HepG2 (cell line): ENCODE data around the gene HDAC4.

ENCODE experiments used
- EHMT2 ChIP-seq: fragments of 200-600 bp; sonication (generic); IDR thresholded peaks from 2 replicates; pipeline ENCODE4 v1.7.0; 2017; ENCODE audit warnings: antibody characterized with exemption, low read depth, low read length, borderline replicate concordance
- ELF4 ChIP-seq: sonication (generic); formaldehyde crosslinking; IDR thresholded peaks from 2 replicates; pipeline ENCODE4 v1.5.0; 2020; ENCODE audit warnings: missing genetic modification reagents, mild to moderate bottlenecking, moderate library complexity, borderline replicate concordance
- ESRRA ChIP-seq: sonication (generic); formaldehyde crosslinking; IDR thresholded peaks from 2 replicates; pipeline ENCODE4 v1.5.1; 2020; ENCODE audit warnings: mild to moderate bottlenecking, low read depth, missing genetic modification reagents
- POLR2A ChIP-seq, 2 experiments: IDR thresholded peaks; 2 replicates each; pipeline ENCODE4 v1.6.1; 2011; ENCODE audit warnings: low read depth in 2 of 2, low read length in 2 of 2, mild to moderate bottlenecking in 1 of 2, moderate library complexity in 1 of 2; ENCODE audit not compliant: insufficient read depth in 1 of 2
- SIN3A ChIP-seq: IDR thresholded peaks from 2 replicates; pipeline ENCODE4 v1.6.1; 2011; ENCODE audit warnings: low read depth, mild to moderate bottlenecking, control low read depth, low read length, borderline replicate concordance
- SP2 ChIP-seq: sonication (generic); formaldehyde crosslinking; IDR thresholded peaks from 2 replicates; pipeline ENCODE4 v1.5.1; 2020; ENCODE audit warnings: mild to moderate bottlenecking, missing genetic modification reagents
- TBP ChIP-seq: sonication (generic); formaldehyde crosslinking; IDR thresholded peaks from 2 replicates; pipeline ENCODE4 v1.5.0; 2020; ENCODE audit warnings: missing genetic modification reagents
- USF2 ChIP-seq, 2 experiments: sonication (generic) in 1 of 2; formaldehyde crosslinking in 1 of 2; IDR thresholded peaks; 2 replicates each; pipeline versions ENCODE4 v1.5.1 to v1.6.1; 2011 to 2020; ENCODE audit warnings: borderline replicate concordance in 1 of 2, low read depth in 1 of 2, low read length in 1 of 2, mild to moderate bottlenecking in 1 of 2, missing genetic modification reagents in 1 of 2, moderate library complexity in 1 of 2
- ZC3H13 ChIP-seq: sonication (generic); formaldehyde crosslinking; IDR thresholded peaks from 2 replicates; pipeline ENCODE4 v1.8.1; 2023; ENCODE audit warnings: mild to moderate bottlenecking, missing genetic modification reagents, moderate library complexity
- ZNF143 ChIP-seq: sonication (generic); formaldehyde crosslinking; IDR thresholded peaks from 2 replicates; pipeline ENCODE4 v1.4.0; 2020; ENCODE audit warnings: missing genetic modification reagents
- ZNF775 ChIP-seq: sonication (generic); formaldehyde crosslinking; IDR thresholded peaks from 2 replicates; pipeline ENCODE4 v1.4.0; 2020; ENCODE audit warnings: missing genetic modification reagents, mild to moderate bottlenecking, moderate library complexity, borderline replicate concordance
- TF ChIP-seq, protein P1 (sequence below): sonication (generic); formaldehyde crosslinking; IDR thresholded peaks from 2 replicates; pipeline ENCODE4 v1.5.0; 2020; ENCODE audit warnings: mild to moderate bottlenecking, missing genetic modification reagents, moderate library complexity
- TF ChIP-seq, protein P2 (sequence below): sonication (generic); formaldehyde crosslinking; IDR thresholded peaks from 2 replicates; pipeline ENCODE4 v1.5.1; 2020; ENCODE audit warnings: missing genetic modification reagents, mild to moderate bottlenecking, borderline replicate concordance
- TF ChIP-seq, protein P3 (sequence below): sonication (generic); formaldehyde crosslinking; IDR thresholded peaks from 2 replicates; pipeline ENCODE4 v1.4.0; 2020; ENCODE audit warnings: missing genetic modification reagents, mild to moderate bottlenecking, borderline replicate concordance

GRCh38 chr2:239077260-239077659, 323.6 kb downstream of the HDAC4 start:
- TF ChIP-seq POLR2A (IDR thresholded peaks at IDR 0.05; ENCODE audit: insufficient read depth in 1 of 2, low read depth in 2 of 2, low read length in 2 of 2) (no peak), ZC3H13 (CRISPR knock-in tag) (no peak), ESRRA (CRISPR knock-in tag) (no peak), TBP (CRISPR knock-in tag) (no peak), SIN3A (no peak), ELF4 (CRISPR knock-in tag) (no peak), USF2 (IDR thresholded peaks at IDR 0.05; ENCODE audit: low read depth, low read length) (no peak), USF2 (CRISPR knock-in tag; IDR thresholded peaks at IDR 0.05; ENCODE audit: borderline replicate concordance) (no peak), ZNF775 (no peak), ZNF143 (CRISPR knock-in tag) (no peak), EHMT2 (no peak), SP2 (CRISPR knock-in tag) (no peak)
- TF ChIP-seq, protein P1, sequence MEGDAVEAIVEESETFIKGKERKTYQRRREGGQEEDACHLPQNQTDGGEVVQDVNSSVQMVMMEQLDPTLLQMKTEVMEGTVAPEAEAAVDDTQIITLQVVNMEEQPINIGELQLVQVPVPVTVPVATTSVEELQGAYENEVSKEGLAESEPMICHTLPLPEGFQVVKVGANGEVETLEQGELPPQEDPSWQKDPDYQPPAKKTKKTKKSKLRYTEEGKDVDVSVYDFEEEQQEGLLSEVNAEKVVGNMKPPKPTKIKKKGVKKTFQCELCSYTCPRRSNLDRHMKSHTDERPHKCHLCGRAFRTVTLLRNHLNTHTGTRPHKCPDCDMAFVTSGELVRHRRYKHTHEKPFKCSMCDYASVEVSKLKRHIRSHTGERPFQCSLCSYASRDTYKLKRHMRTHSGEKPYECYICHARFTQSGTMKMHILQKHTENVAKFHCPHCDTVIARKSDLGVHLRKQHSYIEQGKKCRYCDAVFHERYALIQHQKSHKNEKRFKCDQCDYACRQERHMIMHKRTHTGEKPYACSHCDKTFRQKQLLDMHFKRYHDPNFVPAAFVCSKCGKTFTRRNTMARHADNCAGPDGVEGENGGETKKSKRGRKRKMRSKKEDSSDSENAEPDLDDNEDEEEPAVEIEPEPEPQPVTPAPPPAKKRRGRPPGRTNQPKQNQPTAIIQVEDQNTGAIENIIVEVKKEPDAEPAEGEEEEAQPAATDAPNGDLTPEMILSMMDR (CRISPR knock-in tag) = no peak
- TF ChIP-seq, protein P2, sequence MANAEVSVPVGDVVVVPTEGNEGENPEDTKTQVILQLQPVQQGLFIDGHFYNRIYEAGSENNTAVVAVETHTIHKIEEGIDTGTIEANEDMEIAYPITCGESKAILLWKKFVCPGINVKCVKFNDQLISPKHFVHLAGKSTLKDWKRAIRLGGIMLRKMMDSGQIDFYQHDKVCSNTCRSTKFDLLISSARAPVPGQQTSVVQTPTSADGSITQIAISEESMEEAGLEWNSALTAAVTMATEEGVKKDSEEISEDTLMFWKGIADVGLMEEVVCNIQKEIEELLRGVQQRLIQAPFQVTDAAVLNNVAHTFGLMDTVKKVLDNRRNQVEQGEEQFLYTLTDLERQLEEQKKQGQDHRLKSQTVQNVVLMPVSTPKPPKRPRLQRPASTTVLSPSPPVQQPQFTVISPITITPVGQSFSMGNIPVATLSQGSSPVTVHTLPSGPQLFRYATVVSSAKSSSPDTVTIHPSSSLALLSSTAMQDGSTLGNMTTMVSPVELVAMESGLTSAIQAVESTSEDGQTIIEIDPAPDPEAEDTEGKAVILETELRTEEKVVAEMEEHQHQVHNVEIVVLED = no peak
- TF ChIP-seq, protein P3, sequence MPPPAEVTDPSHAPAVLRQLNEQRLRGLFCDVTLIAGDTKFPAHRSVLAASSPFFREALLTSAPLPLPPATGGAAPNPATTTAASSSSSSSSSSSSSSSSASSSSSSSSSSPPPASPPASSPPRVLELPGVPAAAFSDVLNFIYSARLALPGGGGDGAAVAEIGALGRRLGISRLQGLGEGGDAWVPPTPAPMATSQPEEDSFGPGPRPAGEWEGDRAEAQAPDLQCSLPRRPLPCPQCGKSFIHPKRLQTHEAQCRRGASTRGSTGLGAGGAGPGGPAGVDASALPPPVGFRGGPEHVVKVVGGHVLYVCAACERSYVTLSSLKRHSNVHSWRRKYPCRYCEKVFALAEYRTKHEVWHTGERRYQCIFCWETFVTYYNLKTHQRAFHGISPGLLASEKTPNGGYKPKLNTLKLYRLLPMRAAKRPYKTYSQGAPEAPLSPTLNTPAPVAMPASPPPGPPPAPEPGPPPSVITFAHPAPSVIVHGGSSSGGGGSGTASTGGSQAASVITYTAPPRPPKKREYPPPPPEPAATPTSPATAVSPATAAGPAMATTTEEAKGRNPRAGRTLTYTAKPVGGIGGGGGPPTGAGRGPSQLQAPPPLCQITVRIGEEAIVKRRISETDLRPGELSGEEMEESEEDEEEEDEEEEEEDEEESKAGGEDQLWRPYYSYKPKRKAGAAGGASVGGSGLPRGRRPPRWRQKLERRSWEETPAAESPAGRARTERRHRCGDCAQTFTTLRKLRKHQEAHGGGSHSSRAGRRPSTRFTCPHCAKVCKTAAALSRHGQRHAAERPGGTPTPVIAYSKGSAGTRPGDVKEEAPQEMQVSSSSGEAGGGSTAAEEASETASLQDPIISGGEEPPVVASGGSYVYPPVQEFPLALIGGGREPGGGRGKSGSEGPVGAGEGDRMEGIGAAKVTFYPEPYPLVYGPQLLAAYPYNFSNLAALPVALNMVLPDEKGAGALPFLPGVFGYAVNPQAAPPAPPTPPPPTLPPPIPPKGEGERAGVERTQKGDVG (CRISPR knock-in tag) = no peak
